Measurements from ENCODE around the gene HOXA11.

Gene HOXA11

GRCh38 chr7:27205325-27206280 lies 20.6 kb upstream of the HOXA11 start:
- no peak for DNase-seq (ENCODE audit: low spot score)

DNA sequence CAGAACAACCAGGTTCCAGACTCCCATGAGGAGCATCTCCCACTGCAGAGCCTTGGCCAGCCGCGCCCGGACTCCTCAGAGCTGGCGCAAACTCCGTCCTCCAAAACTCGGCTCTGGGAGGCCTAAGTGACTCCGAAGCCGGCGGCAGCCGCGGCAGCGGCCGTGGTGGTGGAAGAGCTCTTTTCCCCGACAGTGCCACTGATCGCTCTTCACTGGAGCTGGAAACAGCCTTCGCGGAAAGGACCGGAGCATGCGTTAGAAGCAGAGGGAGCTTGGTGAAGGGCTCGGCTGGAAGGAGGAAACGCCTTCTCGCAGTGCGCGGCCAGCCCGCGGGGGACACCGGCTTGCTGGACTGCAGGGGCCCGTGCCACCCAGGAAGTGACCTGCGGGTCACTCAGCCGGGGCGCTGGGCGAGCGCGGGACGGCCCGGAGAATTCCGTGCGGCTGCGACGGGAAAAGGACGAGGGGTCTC lies 19.9 kb upstream of the HOXA11 start:
- DNase-seq (ENCODE audit: low spot score), result no peak

DNA sequence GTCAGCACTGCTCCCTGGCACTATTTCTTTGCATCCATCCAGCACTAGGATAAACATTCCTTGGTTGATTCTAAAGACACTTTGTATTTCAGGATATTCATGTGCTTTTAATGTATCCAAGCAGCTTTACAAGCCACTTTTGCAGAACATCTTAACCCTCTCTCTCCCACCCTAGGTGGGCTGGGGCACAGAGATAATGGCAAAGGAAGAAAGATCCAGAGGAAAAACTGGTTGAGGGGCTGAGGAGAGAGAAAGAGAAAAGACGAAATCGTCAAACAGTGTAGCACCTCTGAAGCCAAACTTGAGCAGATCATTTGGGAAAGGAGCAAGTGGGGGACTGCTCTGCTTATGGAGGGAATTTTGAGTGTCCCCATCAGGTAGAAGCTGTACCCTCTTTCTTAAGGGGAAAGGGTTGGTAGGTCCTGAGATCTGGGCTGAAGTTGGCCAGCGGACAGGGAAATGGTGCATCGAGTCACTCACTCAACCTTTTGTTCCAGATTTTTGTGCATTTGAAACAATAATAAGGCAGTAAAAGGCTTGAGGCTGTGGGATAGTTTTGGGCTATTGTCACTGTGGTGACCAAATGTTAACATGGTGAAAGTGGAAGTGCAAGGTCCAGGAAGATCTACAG lies 19.0 kb upstream of the HOXA11 start:
- DNase-seq (ENCODE audit: low spot score), result no peak

DNA sequence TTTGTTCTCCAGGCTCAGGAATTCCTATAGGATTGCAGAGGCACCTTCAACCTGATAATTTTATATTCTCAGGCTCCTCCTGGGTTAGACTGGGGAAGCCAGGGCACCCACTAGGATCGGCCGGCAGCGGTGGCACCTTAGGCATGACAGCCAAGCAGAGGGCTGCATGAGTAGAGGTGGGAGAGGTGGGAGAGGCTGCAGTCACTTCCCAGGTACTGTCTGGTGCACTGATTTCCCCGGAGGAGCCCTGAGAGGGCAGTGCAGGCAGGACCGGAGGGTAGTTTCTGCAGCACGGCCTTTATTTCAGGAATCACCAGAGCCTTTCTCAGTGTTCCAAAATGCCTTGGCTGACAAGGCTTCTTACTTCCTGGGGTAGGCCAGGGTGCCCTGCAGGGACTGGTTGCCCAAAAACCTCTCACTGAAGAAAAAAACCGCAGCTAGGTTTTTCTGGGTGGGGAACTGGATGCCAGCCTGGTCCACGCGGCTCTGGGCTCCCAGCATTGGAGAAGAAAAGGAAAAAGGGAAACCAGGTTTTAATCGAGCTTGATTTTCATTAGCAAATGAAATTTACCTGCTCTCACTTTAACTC lies 18.4 kb upstream of the HOXA11 start:
- DNase-seq (ENCODE audit: low spot score), result no peak

DNA sequence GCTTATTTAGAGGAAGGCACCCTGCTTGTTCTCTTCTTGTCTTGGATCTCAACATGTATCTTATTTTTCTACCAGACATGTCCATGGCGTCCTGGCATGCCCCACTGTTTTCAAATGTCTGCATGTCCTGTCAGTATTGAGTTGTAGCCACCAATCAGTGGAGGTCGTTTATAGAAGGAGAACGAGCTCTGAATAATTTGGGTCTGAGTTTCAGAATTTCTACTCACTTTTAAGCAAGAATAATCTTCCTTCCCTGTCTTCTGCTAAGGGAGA lies 17.8 kb upstream of the HOXA11 start:
- DNase-seq (ENCODE audit: low spot score), result no peak

DNA sequence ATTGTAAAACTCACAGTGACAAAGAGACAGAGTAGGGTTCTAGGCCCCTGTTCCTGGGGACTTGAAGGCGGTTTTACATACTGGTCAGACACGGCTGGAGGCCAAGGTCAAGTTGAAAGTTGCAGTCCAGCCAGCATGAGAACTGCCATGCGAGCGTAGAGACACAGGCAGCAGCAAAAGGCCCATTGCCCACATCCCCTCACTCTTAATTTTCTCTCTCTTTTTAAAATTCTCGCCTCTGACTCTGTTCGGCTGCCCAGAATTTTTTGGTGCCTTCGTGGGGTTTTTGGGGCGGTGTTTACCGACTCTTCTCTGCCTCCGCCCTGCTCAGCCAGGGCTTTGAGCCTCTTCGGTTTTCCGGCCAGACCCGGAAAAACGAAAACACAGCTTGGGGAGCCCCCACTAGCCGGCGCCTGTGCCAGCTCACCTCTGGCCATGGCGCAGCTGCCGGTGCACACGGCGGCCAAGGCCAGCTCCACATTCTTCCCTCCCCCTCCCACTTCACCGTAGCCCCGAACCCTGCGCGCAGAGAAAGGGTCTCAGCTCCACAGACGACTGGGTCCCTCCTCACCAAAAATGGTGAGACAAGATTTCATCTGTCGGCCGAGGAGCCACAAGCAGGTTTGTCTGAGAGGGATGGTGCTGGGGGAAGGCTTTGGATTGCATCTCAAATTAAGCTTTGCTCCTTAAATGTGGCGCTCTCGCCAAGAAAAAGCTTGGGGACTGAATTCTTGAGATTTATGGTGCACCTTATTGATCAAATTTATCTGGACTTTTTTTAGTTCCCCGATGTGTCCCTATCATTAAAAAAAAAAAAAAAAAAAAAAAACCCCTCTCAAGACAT lies 17.2 kb upstream of the HOXA11 start:
- DNase-seq (ENCODE audit: low spot score), result no peak

GRCh38 chr7:27201580-27202017 lies 16.6 kb upstream of the HOXA11 start:
- DNase-seq (ENCODE audit: low spot score), result no peak

DNA sequence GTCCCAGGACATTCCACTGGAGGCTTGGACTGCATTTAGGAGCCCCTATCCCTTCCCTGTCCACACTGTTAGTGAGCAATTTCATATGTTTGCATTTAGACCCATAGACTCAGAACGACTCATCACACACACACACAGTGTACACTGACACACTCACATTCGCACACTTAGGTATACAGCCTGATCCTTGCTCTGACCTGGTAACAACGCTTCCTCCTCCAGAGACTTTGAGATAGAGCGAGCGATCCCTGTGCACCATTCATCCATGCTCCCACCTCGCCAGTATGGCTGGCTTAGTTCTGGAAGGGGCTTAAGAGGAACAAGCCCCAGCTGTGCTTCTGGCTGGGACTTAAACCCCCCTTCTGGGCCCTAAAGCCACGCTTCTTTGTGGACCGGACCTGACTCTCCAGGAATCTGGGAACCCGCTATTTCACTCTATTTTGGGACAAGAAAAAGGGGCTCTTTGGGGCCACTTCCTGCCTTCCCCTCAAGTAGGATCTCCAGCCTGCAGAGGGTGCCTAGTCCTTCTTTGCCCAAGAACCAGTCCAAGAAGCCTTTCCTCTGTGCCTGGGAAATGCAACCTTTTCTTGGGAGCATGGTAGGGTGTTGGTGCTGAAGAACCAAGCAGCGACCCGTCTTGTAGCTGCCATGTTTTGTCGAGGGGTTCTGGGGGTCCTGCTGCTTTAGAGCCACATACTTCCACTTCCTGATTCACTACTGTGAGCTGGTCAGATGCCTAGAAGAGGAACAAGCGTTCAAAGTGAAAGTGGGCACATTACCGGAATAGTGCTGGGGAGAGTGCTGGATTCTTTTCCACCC lies 15.9 kb upstream of the HOXA11 start:
- peak; percentile 27 for DNase-seq (ENCODE audit: low spot score)

DNA sequence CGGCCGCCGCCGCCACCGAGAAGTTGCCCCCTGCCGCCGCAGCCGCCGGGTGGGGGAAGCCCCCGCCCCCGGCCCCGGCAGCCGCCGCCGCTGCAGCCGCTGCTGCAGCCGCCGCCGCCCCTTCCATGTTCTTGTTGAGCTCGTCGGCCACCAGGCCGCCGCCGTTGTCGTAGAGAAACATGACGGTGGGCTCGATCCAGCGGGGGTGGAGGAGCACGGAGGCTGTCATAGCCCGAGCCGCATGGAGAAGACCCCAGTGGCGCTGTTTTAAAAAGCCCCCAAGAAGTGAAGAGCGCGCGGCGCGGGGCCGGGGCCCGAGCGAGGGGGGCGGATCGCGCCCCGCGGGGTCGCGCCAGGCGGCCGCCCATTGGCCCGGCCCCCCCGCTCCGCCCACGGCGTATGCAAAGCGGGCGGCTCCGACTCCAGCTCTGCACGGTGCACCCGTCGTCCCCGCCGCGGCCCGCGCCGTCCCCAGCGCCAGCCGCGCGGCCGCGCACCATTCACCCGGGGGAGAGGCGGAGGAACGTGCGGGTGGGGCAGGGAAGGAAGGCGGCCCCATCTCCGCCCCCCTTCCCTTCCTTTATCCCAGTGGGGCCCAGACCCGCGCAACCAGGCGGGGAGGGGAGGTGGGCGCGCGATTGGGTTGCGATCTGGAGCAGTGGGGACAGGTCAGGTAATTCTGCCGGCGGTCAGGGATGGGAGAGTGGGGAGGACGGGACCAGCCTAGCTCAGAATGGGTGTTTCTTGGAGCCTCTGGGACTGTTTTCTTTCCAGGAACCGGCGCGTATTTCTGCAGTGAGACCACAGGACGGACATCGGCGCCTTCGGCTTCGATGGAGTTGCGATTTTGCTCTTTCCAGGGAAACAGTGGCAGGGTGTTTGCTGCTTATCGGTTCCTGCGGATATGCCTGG lies 15.1 kb upstream of the HOXA11 start, which contains the start of gene HOXA13:
HOXA13 (minus strand) TSS at position 243 of the 912 bp plus-strand sequence; CDS start at position 229, 14 bp downstream.
- DNase-seq (ENCODE audit: low spot score), result no peak

- no peak for DNase-seq (ENCODE audit: low spot score)
Measured at GRCh38 chr7:27198871-27199801, 14.1 kb upstream of the HOXA11 start.

- DNase-seq (ENCODE audit: low spot score), result no peak
Measured at GRCh38 chr7:27198138-27198841, 13.3 kb upstream of the HOXA11 start.

- DNase-seq (ENCODE audit: low spot score), result no peak
Measured at GRCh38 chr7:27197137-27198042, 12.4 kb upstream of the HOXA11 start.

GRCh38 chr7:27196287-27196767 lies 11.3 kb upstream of the HOXA11 start:
- DNase-seq (ENCODE audit: low spot score), result peak; percentile 88

- DNase-seq (ENCODE audit: low spot score), result no peak
Measured at GRCh38 chr7:27194686-27195379, 9.8 kb upstream of the HOXA11 start.

DNA sequence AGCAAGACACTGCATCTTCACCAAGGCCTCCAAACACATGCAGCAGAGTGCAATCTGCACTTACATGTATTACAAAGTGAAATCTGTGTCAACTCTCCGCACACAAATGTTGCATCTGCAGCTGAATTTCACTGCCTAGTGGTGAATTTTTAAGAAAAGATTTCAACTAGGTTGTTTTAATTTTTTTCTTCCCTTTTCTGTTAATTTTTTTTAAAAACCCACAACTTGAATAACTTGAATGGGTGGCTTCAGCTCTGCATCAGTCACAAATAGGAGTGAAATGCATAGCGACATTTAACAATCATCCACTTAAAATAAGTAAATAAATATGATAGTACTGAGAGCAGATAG lies 8.9 kb upstream of the HOXA11 start:
- DNase-seq (ENCODE audit: low spot score), result no peak

GRCh38 chr7:27193335-27194001 lies 8.4 kb upstream of the HOXA11 start:
- no peak for DNase-seq (ENCODE audit: low spot score)
